HG03469 (cell line): Measurements from ENCODE around the gene GPR25.

Experiments used
- ATAC-seq: cut with Tn5 transposase; IDR thresholded peaks from one replicate; pipeline ENCODE4 v1.9.1; 2021; ENCODE audit warnings: mild to moderate bottlenecking, moderate library complexity, moderate number of reproducible peaks; ENCODE audit not compliant: unreplicated experiment

Gene GPR25

GRCh38 chr1:200893411-200893901, 20.7 kb downstream of the GPR25 start:
- no peak for ATAC-seq

GRCh38 chr1:200894712-200895442, 22.1 kb downstream of the GPR25 start, which contains the start of gene INAVA:
Gene INAVA (plus strand): TSS chr1:200894900. CDS start chr1:200898401, 3,501 bp downstream.
- no peak for ATAC-seq

- no peak for ATAC-seq
These were observed 22.6 kb downstream of the GPR25 start for GRCh38 chr1:200895443-200895789.

GRCh38 chr1:200895801-200896530, 23.2 kb downstream of the GPR25 start:
- no peak for ATAC-seq

- no peak for ATAC-seq
These were observed 23.9 kb downstream of the GPR25 start for GRCh38 chr1:200896531-200897196.

- ATAC-seq = no peak
These were observed 24.5 kb downstream of the GPR25 start for GRCh38 chr1:200897259-200897658.

- no peak for ATAC-seq
These were observed 26.2 kb downstream of the GPR25 start for GRCh38 chr1:200899015-200899386.

- no peak for ATAC-seq
These were observed 26.7 kb downstream of the GPR25 start for GRCh38 chr1:200899451-200899915.

GRCh38 chr1:200899954-200900867, 27.4 kb downstream of the GPR25 start:
- ATAC-seq = no peak

- ATAC-seq = no peak
These were observed 28.1 kb downstream of the GPR25 start for GRCh38 chr1:200900877-200901276.

- ATAC-seq = no peak
These were observed 28.6 kb downstream of the GPR25 start for GRCh38 chr1:200901350-200901749.

- no peak for ATAC-seq
These were observed 29.1 kb downstream of the GPR25 start for GRCh38 chr1:200901796-200902444.

GRCh38 chr1:200903793-200904192, 31.0 kb downstream of the GPR25 start:
- ATAC-seq = no peak

GRCh38 chr1:200904772-200905171, 32.0 kb downstream of the GPR25 start:
- ATAC-seq = no peak

GRCh38 chr1:200905411-200906052, 32.8 kb downstream of the GPR25 start:
- peak; percentile 47 for ATAC-seq

GRCh38 chr1:200906491-200906890, 33.7 kb downstream of the GPR25 start:
- no peak for ATAC-seq

- peak; percentile 56 for ATAC-seq
These were observed 34.9 kb downstream of the GPR25 start for GRCh38 chr1:200907611-200908097.

GRCh38 chr1:200908191-200908868, 35.5 kb downstream of the GPR25 start:
- ATAC-seq = no peak

GRCh38 chr1:200909071-200909470, 36.3 kb downstream of the GPR25 start:
- ATAC-seq = no peak
